ENCODE results near the gene SASH3.

Gene SASH3

DNA sequence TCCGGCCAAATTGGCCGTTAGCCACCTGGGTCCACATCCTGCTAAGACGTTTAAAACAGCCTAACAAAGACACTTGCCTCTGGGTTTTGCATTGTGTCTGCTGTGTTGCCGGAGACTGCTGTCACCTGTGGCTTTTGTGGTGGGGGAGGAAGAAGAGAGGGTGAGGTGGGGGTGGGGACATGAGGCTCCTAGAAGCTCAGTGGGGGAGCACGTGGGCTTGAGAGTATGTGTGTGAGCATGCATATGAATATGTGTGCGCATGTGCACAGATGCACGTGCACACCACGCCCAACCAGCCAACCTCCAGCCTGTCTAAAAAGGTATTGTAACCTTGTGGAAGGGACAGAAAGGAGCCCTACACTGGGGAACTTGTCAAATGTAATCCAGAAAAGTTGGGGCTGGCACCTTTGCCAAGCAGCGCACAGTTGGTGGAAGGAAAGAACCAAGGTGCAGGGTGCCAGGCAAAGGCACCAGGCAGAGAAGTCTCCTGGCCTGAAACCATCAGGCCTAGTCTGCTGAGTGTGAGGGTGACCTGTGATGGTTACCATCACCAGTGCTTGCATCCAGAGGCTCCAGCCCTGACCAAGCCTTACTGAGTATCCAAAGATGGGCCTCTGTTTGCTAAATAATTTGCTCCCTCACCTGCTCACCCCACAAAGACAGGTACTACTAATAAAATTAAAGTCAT lies 10.1 kb upstream of the SASH3 start:
- TF ChIP-seq, protein P1, sequence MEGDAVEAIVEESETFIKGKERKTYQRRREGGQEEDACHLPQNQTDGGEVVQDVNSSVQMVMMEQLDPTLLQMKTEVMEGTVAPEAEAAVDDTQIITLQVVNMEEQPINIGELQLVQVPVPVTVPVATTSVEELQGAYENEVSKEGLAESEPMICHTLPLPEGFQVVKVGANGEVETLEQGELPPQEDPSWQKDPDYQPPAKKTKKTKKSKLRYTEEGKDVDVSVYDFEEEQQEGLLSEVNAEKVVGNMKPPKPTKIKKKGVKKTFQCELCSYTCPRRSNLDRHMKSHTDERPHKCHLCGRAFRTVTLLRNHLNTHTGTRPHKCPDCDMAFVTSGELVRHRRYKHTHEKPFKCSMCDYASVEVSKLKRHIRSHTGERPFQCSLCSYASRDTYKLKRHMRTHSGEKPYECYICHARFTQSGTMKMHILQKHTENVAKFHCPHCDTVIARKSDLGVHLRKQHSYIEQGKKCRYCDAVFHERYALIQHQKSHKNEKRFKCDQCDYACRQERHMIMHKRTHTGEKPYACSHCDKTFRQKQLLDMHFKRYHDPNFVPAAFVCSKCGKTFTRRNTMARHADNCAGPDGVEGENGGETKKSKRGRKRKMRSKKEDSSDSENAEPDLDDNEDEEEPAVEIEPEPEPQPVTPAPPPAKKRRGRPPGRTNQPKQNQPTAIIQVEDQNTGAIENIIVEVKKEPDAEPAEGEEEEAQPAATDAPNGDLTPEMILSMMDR (IDR thresholded peaks at IDR 0.05; ENCODE audit: low read depth, low read length), result no peak
- no peak overlapping the region for H3K4me3 ChIP-seq (ENCODE audit: low read depth, low read length)

DNA sequence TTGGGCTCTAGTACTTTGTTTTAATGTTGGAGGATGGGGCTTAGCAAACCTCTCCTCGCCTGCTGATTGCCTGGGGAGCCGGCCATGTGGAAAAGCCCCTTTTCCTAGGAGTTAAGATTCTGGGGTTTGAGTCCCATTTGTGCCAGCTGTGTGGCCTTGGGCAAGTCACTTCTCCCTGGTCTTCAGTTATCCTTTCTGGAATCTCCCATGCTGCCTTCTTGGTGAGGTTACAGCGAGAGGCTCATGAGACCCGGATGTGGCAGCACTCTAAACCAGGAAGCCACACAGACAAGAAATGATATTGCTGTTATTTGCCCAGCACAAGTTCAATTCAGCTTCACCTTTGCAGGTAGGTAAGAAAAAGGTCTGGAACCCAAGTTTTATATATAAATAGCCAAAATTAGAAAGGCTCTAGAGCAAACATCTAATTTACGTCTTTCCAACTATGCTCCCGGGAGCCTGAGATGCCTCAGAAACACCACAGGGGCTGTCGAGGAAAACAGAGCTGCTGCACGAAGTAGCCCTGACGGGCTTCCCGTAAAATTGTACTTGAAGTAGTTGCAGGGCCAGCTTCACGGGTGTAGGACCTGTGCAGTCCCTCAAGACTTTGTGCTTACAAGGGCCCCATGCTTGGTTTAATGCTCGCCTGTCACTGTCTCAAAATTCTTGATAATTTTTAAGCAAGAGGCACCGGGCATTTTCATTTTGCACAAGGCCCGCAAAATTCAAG lies 8.3 kb upstream of the SASH3 start:
- no peak overlapping the region for H3K4me3 ChIP-seq (ENCODE audit: low read depth, low read length)
- TF ChIP-seq, protein P1 (IDR thresholded peaks at IDR 0.05; ENCODE audit: low read depth, low read length), result no peak

GRCh38 chrX:129772796-129773431 lies 6.8 kb upstream of the SASH3 start:
- TF ChIP-seq, protein P1 (IDR thresholded peaks at IDR 0.05; ENCODE audit: low read depth, low read length), result no peak
- H3K4me3 ChIP-seq (ENCODE audit: low read depth, low read length), result no peak overlapping the region

- no peak overlapping the region for H3K4me3 ChIP-seq (ENCODE audit: low read depth, low read length)
- TF ChIP-seq, protein P1 (IDR thresholded peaks at IDR 0.05; ENCODE audit: low read depth, low read length), result no peak
Observed at GRCh38 chrX:129773649-129774458, 5.9 kb upstream of the SASH3 start.

DNA sequence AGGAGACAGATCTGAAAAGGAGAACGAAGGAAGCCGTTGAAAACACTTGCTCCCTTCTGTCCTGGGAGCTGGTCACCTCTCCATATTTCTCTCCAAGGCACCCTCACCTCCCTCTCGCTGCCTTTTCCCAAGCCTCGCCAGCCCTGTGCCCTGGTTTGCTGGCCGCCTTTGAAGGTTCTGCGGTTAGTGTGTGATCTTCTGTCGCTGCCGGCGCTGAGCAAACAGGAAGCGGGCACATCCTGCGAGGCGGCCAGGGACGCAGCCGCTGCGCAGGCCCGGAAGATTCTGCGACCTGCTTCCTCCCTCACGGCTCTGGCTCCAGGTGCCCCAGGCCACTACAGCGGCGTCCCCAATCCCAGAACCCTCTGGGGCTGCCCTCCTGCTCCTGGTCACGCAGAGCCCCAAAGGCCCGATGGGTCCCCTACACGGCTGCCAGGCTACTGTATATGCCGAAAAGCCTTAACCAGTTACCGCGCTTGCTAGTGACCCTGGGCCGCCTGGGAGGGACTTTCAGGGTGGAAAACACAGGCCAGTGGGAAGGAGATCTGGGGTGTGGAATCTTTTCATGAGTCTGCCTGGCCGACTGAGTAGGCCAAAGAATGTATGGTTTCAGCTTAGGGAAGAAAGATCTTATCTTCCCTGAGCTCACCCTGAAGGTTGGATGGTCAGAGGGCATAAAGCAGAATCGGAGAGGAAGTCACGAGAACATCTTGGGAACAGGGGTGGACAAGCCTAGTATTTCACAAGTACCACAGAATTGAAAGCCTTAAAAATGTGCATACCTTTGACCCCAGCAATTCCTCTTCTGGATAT lies 2.3 kb upstream of the SASH3 start:
- no peak overlapping the region for H3K4me3 ChIP-seq (ENCODE audit: low read depth, low read length)
- TF ChIP-seq, protein P1 (IDR thresholded peaks at IDR 0.05; ENCODE audit: low read depth, low read length), result no peak

- no peak overlapping the region for H3K4me3 ChIP-seq (ENCODE audit: low read depth, low read length)
- TF ChIP-seq, protein P1 (IDR thresholded peaks at IDR 0.05; ENCODE audit: low read depth, low read length), result no peak
Observed at GRCh38 chrX:129779086-129779672, 570 bp upstream of the SASH3 start.
